GM13977 (cell line): Measurements from ENCODE around the gene ACTN4.
A peak's percentile ranks its signal among the peaks of the same experiment; 100 is the strongest.

ENCODE experiments used
- DNase-seq: peaks from one replicate; pipeline ENCODE4 v3.0.0; 2012; ENCODE audit warnings: low spot score
- CTCF ChIP-seq: IDR thresholded peaks from 2 replicates; pipeline ENCODE4 v1.5.1; 2012; ENCODE audit warnings: mild to moderate bottlenecking, control low read depth; ENCODE audit not compliant: insufficient read depth; ENCODE audit errors: extremely low read depth, missing control alignments
- in situ Hi-C: fragments of 300-500 bp; cut with MboI; formaldehyde crosslinking; loops from one replicate; pipeline ENCODE4 v1.12.0; 2022; ENCODE audit warnings: low sequenced_read_pairs, low pct_unique_long_range_greater_than_20kb, mixed read lengths, inconsistent platforms; ENCODE audit not compliant: unreplicated experiment

Gene ACTN4

GRCh38 chr19:38684862-38685665 lies 37.6 kb downstream of the ACTN4 start:
- no peak for TF ChIP-seq CTCF
- in situ Hi-C loops = no loop called here
- no peak for DNase-seq

- in situ Hi-C loops = no loop called here
- TF ChIP-seq CTCF = no peak
- DNase-seq = peak; percentile 59
Measured at GRCh38 chr19:38685666-38686529, 38.4 kb downstream of the ACTN4 start.

DNA sequence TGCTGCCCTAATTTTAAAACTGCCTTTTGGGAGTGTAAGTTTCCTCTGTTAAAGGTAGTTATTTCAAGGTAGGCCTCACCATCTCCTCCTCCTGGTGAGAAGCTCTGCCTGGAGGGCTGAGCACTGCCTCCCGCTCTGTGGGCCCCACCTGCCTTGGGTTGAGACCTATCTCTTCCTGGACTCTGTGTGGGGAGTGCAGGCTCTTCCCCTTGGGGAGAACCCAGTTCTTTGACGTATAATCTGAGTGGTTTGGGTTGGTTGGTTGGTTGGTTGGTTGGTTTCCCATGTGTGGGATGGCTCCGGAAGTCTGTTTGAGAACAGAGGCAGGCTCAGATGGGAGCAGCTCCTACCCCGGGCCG lies 39.1 kb downstream of the ACTN4 start:
- peak; percentile 62 for DNase-seq
- in situ Hi-C loops = no loop called here
- peak; percentile 19 for TF ChIP-seq CTCF

- TF ChIP-seq CTCF = no peak
- no peak for DNase-seq
- in situ Hi-C loops = no loop called here
Measured at GRCh38 chr19:38687837-38688378, 40.5 kb downstream of the ACTN4 start.

DNA sequence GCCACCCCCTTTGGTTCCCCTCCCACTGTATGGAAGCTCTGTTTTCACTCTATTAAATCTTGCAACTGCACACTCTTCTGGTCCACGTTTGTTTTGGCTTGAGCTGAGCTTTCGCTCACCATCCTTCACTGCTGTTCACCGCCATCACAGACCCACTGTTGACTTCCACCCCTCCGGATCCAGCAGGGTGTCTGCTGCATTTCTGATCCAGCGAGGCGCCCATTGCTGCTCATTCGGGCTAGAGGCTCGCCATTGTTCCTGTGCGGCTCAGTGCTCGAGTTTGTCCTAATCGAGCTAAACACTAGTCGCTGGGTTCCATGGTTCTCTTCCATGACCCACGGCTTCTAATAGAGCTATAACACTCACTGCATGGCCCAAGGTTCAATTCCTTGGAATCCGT lies 42.7 kb downstream of the ACTN4 start:
- TF ChIP-seq CTCF = no peak
- in situ Hi-C loops = no loop called here
- no peak for DNase-seq

DNA sequence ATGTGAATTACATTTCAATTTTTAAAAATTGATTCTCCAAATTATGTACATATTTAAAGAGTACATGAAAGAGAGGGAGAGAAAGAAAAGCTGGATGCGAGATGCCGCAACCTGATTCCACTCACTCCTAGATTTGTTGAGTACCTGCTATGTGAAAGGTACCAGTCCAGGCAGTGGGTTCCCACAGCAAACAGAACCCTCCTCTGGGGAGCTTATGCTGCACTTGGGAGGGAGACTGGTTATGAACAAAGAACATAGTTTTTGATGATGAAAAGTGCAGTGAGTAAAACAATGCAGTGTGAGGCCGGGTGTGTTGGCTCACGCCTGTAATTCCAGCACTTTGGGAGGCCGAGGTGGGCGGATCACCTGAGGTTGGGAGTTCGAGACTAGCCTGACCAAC lies 43.4 kb downstream of the ACTN4 start:
- in situ Hi-C loops = no loop called here
- TF ChIP-seq CTCF = no peak
- DNase-seq = no peak
